ENCODE measurements around the gene KLF14.

DNA sequence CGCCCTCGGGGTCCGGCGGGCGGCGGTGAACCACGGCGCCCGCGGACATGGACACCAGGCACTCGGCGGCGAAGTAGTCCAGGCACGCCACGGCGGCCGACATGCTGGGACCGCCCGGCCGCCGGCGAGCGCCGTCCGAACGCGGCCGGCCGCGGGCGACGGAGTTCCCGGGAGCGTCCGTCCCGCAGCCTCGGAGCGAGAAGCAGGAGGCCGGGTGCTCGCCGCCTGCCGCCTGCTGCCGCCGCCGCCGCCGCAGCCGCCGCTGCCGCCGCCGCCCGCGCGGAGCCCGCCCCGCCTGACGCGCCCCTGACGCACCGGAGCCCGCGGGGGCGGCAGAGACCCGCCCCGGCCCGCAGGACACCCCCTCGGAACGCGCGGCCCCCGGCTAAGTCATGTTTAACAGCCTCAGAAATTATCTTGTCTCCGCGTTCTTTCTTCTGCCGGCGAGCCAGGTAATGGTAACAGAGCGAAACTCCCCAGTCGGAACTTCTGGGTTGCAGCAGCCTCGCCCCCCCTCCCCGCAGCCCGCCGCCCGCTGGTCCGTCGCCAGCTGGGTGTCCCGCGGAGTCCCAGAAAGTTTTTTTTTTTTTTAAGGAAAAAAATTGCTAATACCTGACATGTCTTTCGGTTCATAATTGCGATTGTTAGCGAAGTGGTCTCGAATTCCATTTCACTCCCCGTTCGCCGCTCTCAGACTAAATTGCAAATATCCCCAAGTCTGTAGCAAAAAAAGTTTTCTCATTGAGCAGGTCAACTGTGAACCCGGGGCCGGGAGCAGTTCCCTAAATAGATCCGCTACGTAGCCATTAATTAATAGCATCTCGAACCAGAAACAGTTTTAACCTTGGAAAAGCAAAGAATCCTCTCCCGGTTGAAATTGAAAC lies at the start of gene KLF14:
- TF ChIP-seq, protein P1, sequence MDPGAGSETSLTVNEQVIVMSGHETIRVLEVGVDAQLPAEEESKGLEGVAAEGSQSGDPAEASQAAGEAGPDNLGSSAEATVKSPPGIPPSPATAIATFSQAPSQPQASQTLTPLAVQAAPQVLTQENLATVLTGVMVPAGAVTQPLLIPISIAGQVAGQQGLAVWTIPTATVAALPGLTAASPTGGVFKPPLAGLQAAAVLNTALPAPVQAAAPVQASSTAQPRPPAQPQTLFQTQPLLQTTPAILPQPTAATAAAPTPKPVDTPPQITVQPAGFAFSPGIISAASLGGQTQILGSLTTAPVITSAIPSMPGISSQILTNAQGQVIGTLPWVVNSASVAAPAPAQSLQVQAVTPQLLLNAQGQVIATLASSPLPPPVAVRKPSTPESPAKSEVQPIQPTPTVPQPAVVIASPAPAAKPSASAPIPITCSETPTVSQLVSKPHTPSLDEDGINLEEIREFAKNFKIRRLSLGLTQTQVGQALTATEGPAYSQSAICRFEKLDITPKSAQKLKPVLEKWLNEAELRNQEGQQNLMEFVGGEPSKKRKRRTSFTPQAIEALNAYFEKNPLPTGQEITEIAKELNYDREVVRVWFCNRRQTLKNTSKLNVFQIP (CRISPR knock-in tag; IDR thresholded peaks at IDR 0.05; ENCODE audit: borderline replicate concordance, low read depth): no peak
- TF ChIP-seq, protein P2, sequence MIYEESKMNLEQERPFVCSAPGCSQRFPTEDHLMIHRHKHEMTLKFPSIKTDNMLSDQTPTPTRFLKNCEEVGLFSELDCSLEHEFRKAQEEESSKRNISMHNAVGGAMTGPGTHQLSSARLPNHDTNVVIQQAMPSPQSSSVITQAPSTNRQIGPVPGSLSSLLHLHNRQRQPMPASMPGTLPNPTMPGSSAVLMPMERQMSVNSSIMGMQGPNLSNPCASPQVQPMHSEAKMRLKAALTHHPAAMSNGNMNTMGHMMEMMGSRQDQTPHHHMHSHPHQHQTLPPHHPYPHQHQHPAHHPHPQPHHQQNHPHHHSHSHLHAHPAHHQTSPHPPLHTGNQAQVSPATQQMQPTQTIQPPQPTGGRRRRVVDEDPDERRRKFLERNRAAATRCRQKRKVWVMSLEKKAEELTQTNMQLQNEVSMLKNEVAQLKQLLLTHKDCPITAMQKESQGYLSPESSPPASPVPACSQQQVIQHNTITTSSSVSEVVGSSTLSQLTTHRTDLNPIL (CRISPR knock-in tag; IDR thresholded peaks at IDR 0.05; ENCODE audit: low read depth): no peak
- TF ChIP-seq ARNTL (CRISPR knock-in tag; IDR thresholded peaks at IDR 0.05; ENCODE audit: borderline replicate concordance, low read depth) (no peak), GLIS3 (CRISPR knock-in tag; IDR thresholded peaks at IDR 0.05) (no peak), ZFP3 (CRISPR knock-in tag; IDR thresholded peaks at IDR 0.05) (no peak), TCF4 (CRISPR knock-in tag; IDR thresholded peaks at IDR 0.05; ENCODE audit: borderline replicate concordance) (no peak), ESRRG (CRISPR knock-in tag; IDR thresholded peaks at IDR 0.05) (no peak), RARB (CRISPR knock-in tag; IDR thresholded peaks at IDR 0.05) (no peak), BACH2 (CRISPR knock-in tag; IDR thresholded peaks at IDR 0.05; ENCODE audit: borderline replicate concordance) (no peak), CSDC2 (CRISPR knock-in tag; IDR thresholded peaks at IDR 0.05) (no peak)
- TF ChIP-seq, protein P3, sequence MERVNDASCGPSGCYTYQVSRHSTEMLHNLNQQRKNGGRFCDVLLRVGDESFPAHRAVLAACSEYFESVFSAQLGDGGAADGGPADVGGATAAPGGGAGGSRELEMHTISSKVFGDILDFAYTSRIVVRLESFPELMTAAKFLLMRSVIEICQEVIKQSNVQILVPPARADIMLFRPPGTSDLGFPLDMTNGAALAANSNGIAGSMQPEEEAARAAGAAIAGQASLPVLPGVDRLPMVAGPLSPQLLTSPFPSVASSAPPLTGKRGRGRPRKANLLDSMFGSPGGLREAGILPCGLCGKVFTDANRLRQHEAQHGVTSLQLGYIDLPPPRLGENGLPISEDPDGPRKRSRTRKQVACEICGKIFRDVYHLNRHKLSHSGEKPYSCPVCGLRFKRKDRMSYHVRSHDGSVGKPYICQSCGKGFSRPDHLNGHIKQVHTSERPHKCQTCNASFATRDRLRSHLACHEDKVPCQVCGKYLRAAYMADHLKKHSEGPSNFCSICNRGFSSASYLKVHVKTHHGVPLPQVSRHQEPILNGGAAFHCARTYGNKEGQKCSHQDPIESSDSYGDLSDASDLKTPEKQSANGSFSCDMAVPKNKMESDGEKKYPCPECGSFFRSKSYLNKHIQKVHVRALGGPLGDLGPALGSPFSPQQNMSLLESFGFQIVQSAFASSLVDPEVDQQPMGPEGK (CRISPR knock-in tag; IDR thresholded peaks at IDR 0.05; ENCODE audit: borderline replicate concordance): no peak; the same call in 1 of the 2 replicates
- TF ChIP-seq, protein P4, sequence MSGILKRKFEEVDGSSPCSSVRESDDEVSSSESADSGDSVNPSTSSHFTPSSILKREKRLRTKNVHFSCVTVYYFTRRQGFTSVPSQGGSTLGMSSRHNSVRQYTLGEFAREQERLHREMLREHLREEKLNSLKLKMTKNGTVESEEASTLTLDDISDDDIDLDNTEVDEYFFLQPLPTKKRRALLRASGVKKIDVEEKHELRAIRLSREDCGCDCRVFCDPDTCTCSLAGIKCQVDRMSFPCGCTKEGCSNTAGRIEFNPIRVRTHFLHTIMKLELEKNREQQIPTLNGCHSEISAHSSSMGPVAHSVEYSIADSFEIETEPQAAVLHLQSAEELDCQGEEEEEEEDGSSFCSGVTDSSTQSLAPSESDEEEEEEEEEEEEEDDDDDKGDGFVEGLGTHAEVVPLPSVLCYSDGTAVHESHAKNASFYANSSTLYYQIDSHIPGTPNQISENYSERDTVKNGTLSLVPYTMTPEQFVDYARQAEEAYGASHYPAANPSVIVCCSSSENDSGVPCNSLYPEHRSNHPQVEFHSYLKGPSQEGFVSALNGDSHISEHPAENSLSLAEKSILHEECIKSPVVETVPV (CRISPR knock-in tag; IDR thresholded peaks at IDR 0.05): no peak
